H1 (cell line): Measurements from ENCODE around the gene GRIA1.

ENCODE experiments used
- CTCF ChIP-seq, 3 experiments: IDR thresholded peaks; 1 replicate in 2 of 3; 2 replicates in 1 of 3; pipeline versions ENCODE4 v1.5.1 to v1.6.1; 2011; ENCODE audit warnings: low read length in 3 of 3, mild to moderate bottlenecking in 3 of 3, inconsistent platforms in 2 of 3, low read depth in 1 of 3, moderate library complexity in 1 of 3; ENCODE audit not compliant: insufficient read depth in 1 of 3; ENCODE audit errors: control extremely low read depth in 1 of 3
- EP300 ChIP-seq, 2 experiments: IDR thresholded peaks; 1 replicate in 1 of 2; 2 replicates in 1 of 2; pipeline ENCODE4 v1.6.1; 2011 to 2012; ENCODE audit warnings: low read depth in 2 of 2, low read length in 2 of 2, mild to moderate bottlenecking in 2 of 2, borderline replicate concordance in 1 of 2, inconsistent platforms in 1 of 2, moderate library complexity in 1 of 2
- EZH2 ChIP-seq: fragments of 200-600 bp; sonication (generic); IDR thresholded peaks from 2 replicates; pipeline ENCODE4 v1.7.1; 2012; ENCODE audit warnings: low read depth, mild to moderate bottlenecking, moderate library complexity, low read length, inconsistent platforms; ENCODE audit not compliant: severe bottlenecking
- RAD21 ChIP-seq, 2 experiments: IDR thresholded peaks in 1 of 2; conservative IDR thresholded peaks in 1 of 2; 2 replicates each; pipeline ENCODE4 v1.6.1; 2011; ENCODE audit warnings: low read depth in 2 of 2, low read length in 2 of 2, improper control_type of control experiment in 1 of 2, inconsistent platforms in 1 of 2, mild to moderate bottlenecking in 1 of 2, moderate library complexity in 1 of 2
- RBBP5 ChIP-seq: IDR thresholded peaks from 2 replicates; pipeline ENCODE4 v1.7.1; 2012; ENCODE audit warnings: low read depth, mild to moderate bottlenecking, inconsistent platforms, low read length, moderate library complexity, borderline replicate concordance
- SIX5 ChIP-seq: IDR thresholded peaks from 2 replicates; pipeline ENCODE4 v1.6.1; 2011; ENCODE audit warnings: mild to moderate bottlenecking, low read depth, low read length
- TEAD4 ChIP-seq: IDR thresholded peaks from 2 replicates; pipeline ENCODE4 v1.6.1; 2012; ENCODE audit warnings: low read depth, low read length, inconsistent platforms, mixed read lengths

- TF ChIP-seq CTCF (IDR thresholded peaks at IDR 0.05; ENCODE audit: control extremely low read depth in 1 of 3, insufficient read depth in 1 of 3, low read depth in 1 of 3, low read length in 3 of 3) (no peak), TEAD4 (no peak), EZH2 (no peak), RAD21 (IDR thresholded peaks at IDR 0.05 in 1 of 2, conservative IDR thresholded peaks at IDR 0.05 in 1 of 2; ENCODE audit: low read depth in 2 of 2, low read length in 2 of 2) (no peak), SIX5 (no peak), RBBP5 (no peak), EP300 (IDR thresholded peaks at IDR 0.05; ENCODE audit: borderline replicate concordance in 1 of 2, low read depth in 2 of 2, low read length in 2 of 2) (no peak)
These were observed 22.9 kb upstream of the GRIA1 start for GRCh38 chr5:153467546-153467945.
